B cell (primary cell): ENCODE measurements around the gene CBLN3.

Experiments
- EZH2 ChIP-seq: IDR thresholded peaks from 2 replicates; pipeline ENCODE4 v1.6.1; 2012; ENCODE audit warnings: borderline replicate concordance, low read depth, mild to moderate bottlenecking, moderate library complexity, low read length; ENCODE audit not compliant: insufficient read depth, poor library complexity, severe bottlenecking
- TF ChIP-seq, protein P1 (sequence below): fragments of 200-600 bp; IDR thresholded peaks from one replicate; pipeline ENCODE4 v1.8.0; 2022; ENCODE audit warnings: antibody characterized with exemption, mild to moderate bottlenecking

DNA sequence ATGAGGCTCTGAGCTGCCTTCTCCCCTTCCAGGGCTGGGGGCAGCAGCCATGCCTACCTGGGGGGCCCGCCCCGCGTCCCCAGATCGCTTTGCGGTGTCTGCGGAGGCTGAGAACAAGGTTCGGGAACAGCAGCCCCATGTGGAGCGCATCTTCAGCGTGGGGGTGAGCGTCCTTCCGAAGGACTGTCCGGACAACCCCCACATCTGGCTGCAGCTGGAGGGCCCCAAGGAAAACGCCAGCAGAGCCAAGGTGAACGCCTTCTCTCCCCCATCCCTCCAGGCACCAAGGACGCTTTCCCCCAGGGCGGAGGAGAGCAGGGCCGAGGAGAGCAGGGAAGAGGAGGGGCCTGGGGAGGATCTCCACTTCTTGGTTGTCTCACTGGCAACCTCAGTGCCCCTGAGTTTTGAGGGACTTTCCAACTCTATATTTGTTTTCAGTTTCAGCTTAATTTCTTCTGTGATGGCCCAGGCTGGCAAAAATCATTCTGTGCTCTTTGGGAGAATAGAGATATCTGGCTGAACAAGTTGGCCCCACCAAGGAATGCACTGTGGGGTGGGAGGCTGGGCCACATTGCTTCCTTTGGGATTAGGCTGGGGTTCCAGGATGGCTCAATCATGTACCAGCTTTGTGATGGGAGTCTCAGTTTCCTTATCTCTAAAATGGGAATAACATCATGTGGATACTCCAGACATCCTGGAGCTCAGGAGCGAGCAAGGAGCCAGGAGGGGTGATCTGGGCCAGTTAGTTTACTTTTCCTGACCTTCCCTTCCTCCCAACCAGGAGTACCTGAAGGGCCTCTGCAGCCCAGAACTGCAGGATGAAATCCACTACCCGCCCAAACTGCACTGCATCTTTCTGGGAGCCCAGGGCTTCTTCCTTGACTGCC is 1.5 kb upstream of the CBLN3 start:
- TF ChIP-seq EZH2 = no peak
- TF ChIP-seq, protein P1, sequence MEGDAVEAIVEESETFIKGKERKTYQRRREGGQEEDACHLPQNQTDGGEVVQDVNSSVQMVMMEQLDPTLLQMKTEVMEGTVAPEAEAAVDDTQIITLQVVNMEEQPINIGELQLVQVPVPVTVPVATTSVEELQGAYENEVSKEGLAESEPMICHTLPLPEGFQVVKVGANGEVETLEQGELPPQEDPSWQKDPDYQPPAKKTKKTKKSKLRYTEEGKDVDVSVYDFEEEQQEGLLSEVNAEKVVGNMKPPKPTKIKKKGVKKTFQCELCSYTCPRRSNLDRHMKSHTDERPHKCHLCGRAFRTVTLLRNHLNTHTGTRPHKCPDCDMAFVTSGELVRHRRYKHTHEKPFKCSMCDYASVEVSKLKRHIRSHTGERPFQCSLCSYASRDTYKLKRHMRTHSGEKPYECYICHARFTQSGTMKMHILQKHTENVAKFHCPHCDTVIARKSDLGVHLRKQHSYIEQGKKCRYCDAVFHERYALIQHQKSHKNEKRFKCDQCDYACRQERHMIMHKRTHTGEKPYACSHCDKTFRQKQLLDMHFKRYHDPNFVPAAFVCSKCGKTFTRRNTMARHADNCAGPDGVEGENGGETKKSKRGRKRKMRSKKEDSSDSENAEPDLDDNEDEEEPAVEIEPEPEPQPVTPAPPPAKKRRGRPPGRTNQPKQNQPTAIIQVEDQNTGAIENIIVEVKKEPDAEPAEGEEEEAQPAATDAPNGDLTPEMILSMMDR = no peak
